GM12875 (cell line): ENCODE data around the gene CACNG5.

Experiments used
- H3K4me3 ChIP-seq: one replicate; pipeline ENCODE4 v1.5.1; 2011; ENCODE audit warnings: low read depth, low read length, control low read depth
- TF ChIP-seq, protein P1 (sequence below): IDR thresholded peaks from 2 replicates; pipeline ENCODE4 v1.5.1; 2011; ENCODE audit warnings: low read depth, mild to moderate bottlenecking, control low read depth, inconsistent platforms, low read length, moderate library complexity, borderline replicate concordance; ENCODE audit not compliant: insufficient read depth

CACNG5 gene, protein sequence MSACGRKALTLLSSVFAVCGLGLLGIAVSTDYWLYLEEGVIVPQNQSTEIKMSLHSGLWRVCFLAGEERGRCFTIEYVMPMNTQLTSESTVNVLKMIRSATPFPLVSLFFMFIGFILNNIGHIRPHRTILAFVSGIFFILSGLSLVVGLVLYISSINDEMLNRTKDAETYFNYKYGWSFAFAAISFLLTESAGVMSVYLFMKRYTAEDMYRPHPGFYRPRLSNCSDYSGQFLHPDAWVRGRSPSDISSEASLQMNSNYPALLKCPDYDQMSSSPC

DNA sequence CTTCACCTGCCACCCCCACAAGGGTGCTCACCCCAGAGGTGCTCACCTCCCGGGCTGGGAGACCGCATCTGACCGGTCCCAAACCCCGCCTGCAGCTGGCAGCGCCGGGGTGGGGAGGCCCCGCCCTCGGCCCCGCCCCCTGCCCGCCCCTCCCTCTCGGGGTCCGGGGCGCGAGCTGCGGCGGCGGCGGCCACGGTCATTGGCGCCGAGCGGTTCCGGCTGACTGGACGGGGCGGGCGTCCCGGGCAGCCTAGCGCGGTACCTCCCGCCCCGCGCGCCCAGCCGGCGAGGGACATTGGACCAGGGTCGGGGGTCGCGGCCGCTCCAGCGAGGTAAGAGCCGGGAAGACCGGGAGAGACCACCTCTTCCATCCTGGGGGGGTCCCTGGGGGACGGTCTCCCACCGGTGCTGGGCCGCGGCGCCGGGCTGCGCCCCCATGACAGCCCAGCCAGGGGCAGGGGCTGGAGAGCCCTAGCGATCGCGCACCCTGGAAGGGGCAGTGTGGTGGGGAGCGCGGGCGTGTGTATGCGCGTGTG, at the start of gene CACNG5:
Gene CACNG5, plus strand, starts transcription at position 199 of the 536 bp plus-strand sequence. CDS start 42,216 bp downstream, outside the sequence.
- no peak within 1 kb of the TSS for H3K4me3 ChIP-seq
- TF ChIP-seq, protein P1, sequence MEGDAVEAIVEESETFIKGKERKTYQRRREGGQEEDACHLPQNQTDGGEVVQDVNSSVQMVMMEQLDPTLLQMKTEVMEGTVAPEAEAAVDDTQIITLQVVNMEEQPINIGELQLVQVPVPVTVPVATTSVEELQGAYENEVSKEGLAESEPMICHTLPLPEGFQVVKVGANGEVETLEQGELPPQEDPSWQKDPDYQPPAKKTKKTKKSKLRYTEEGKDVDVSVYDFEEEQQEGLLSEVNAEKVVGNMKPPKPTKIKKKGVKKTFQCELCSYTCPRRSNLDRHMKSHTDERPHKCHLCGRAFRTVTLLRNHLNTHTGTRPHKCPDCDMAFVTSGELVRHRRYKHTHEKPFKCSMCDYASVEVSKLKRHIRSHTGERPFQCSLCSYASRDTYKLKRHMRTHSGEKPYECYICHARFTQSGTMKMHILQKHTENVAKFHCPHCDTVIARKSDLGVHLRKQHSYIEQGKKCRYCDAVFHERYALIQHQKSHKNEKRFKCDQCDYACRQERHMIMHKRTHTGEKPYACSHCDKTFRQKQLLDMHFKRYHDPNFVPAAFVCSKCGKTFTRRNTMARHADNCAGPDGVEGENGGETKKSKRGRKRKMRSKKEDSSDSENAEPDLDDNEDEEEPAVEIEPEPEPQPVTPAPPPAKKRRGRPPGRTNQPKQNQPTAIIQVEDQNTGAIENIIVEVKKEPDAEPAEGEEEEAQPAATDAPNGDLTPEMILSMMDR: no peak

DNA sequence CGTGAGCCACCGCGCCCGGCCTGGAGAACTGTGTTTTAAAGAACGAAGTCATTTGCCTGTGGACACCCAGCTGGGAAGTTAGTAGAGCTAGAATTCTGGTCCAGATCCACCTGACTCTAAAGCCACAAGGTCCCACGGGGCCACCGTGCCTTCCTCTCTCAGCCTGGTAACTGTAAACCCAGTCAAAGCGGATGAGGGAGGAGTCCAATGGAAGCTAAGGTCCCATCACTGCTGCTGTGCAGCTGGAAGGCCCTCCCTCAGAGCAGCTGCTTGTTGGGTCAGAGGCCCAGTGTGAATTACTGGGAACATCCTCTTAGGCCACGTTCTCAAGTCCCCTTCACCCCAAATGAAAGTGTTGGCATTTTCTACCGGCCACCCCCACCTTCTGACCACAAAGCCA, 48.8 kb upstream of the CACNG5 start:
- no peak overlapping the region for H3K4me3 ChIP-seq
- TF ChIP-seq, protein P1: no peak

DNA sequence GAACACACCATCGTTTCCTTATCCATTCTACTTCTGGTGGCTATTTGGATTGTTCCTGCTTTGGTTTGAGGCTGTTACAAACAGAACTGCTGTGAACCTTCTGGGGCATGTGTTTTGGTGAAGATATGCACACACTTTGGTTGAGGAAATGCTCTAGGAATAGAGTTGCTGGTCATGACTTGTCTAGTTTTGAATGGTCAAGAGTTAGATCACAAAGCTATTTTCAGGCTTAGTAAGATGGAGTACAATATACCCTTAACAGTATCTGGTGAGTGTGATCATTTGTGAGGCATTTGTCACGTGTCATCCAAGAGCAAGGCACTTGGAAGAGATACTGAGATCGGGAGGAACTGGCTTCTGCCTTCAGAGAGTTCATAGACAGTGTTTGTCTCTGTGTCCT, 47.0 kb upstream of the CACNG5 start:
- no peak overlapping the region for H3K4me3 ChIP-seq
- TF ChIP-seq, protein P1: no peak

DNA sequence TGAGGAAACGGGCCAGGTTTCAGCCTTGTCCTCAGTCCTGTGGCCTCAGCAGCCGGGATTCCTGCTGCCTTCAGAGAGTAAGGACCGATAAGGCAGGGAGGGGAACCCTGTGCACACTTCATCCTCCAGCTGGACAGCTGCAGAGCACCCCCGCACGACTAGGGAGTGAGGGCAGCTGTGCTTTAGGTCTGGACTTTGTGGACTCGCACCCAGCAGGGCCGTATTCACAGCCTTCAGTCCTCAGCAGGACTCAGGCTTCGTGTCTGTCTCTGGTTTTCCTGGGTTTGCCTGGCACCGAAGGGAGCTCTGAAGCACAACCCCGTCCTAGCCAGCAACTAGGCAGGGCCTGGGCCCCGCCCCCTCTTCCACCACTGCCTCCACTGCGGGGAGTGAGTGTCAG, 45.8 kb upstream of the CACNG5 start:
- H3K4me3 ChIP-seq: no peak overlapping the region
- TF ChIP-seq, protein P1: no peak

DNA sequence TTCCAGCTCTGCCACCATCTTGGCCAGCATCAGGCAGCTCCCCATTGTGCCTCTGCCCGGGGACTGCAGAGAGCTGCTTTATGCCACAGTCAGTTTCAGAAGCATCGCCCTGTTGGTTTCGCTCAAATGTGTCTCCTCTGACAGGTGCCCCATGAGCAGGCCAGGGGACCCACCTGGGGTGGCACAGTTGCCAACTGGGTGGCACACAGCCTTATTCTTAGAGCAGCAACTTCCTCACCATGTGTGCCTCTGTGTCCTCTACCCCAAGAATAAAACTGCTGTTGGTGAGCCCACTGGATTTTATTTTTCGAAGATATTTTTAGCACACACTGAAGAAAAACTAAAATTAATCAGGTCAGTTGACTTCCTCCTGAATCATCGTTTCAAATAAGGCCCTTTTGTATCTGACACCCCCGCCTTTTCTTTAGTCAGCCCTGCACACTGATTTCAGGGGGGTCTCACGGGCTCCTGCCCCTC, 44.9 kb upstream of the CACNG5 start:
- H3K4me3 ChIP-seq: no peak overlapping the region
- TF ChIP-seq, protein P1: no peak

DNA sequence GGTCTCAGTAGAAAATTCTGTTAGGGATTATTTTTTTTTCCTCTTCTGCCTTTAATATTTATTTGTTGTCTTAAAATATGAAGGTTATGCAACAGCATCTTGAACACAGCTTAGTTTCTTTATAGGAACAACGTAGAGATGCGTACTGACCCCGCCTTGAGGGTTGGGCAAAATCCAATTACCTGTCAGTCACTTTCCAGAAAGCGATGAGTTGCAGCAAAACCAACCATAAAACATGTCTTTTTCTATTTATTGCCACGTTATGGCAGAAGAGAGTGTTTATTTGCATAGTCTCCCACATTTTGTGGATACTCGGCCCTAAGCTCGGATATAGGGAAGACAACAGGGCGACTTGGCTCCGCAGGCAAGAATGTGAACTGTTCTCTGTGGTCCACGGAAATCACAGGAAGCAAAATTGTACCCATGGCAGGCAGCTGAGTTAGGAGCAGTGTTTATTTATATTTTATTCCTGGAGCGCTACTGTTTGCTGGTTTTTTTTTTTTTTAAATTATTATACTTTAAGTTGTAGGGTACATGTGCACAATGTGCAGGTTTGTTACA, 44.3 kb upstream of the CACNG5 start:
- no peak overlapping the region for H3K4me3 ChIP-seq
- TF ChIP-seq, protein P1: no peak

DNA sequence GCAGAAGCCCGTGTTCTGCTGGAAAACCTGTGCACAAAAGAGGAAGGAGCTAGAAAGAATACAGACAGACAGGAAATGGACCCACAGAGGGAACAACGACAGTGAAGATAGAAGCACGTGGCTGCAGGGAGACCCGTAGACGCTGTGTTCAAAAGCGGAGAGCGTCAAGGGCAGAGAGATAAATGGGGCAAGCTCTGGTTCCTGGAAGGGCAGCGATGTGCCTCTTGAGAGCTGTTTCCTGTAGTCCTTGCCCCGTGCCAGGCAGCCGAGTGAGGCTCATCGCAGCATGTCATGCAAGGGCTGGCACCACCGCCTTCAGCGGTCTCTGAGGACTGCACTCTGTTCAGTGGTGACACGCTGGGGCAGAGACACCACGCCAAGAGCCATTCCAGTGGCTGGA, 43.6 kb upstream of the CACNG5 start:
- TF ChIP-seq, protein P1: no peak
- no peak overlapping the region for H3K4me3 ChIP-seq
